Prostate gland (tissue), 2 donors: Measurements from ENCODE around the gene CLPTM1L. TPM values are rescaled to one million over a fixed set of nuclear protein-coding genes. Genes with fewer than 3 reads are reported as not detected.

Experiments used
- DNase-seq: peaks from one replicate; pipeline ENCODE4 v3.0.0-alpha.2; 2019; ENCODE audit warnings: low spot score
- H3K27ac ChIP-seq, 2 donors: fragments of 200-600 bp; sonication (generic); 2 replicates each; pipeline ENCODE4 v1.5.1; 2017 to 2019
- H3K27me3 ChIP-seq: fragments of 200-600 bp; sonication (generic); replicated peaks from 2 replicates; pipeline ENCODE4 v1.5.1; 2019; ENCODE audit not compliant: insufficient read depth
- H3K36me3 ChIP-seq, 2 donors: fragments of 200-600 bp; sonication (generic); 1 replicate in 1 of 2; 2 replicates in 1 of 2; pipeline versions ENCODE4 v1.5.1 to v1.8.1; 2017 to 2019
- H3K4me1 ChIP-seq: fragments of 200-600 bp; sonication (generic); replicated peaks from 2 replicates; pipeline ENCODE4 v1.5.1; 2019
- H3K4me3 ChIP-seq, 2 donors: fragments of 200-600 bp; sonication (generic); 2 replicates each; pipeline ENCODE4 v1.5.1; 2017 to 2019
- H3K9me3 ChIP-seq: fragments of 200-600 bp; sonication (generic); 2 replicates; pipeline ENCODE4 v1.5.1; 2017
- POLR2A ChIP-seq: fragments of 450-650 bp; IDR thresholded peaks from one replicate; pipeline ENCODE4 v1.6.1; 2016; ENCODE audit warnings: antibody characterized with exemption, mild to moderate bottlenecking
- POLR2AphosphoS5 ChIP-seq: sonication (generic); formaldehyde crosslinking; IDR thresholded peaks from one replicate; pipeline ENCODE4 v1.6.1; 2017; ENCODE audit warnings: antibody characterized with exemption
- WGBS: methylation state at CpG from one replicate; pipeline ENCODE4 v1.1.5; 2018; 5-methylcytosine and 5-hydroxymethylcytosine counted together
- intact Hi-C: fragments of 100-400 bp; cut with DNase I; formaldehyde crosslinking; loops from one replicate; pipeline ENCODE4 v1.14.2; 2022
- total RNA-seq, 2 donors: library from RNA; depleted of rRNA; stranded (reverse); fragments of >200 nt; gene quantifications; one replicate each; pipeline ENCODE4 v1.1.0, GENCODE V29; 2016
- TF ChIP-seq, protein P1 (sequence below), 4 experiments: fragments of 200-600 bp in 2 of 4; fragments of 450-650 bp in 2 of 4; sonication (generic) in 2 of 4; IDR thresholded peaks; 1 replicate in 3 of 4; 2 replicates in 1 of 4; pipeline ENCODE4 v1.5.1; 2016 to 2019; ENCODE audit warnings: antibody characterized with exemption in 4 of 4, mild to moderate bottlenecking in 2 of 4, moderate library complexity in 2 of 4

Gene CLPTM1L
- total RNA-seq, 2 donors from 2014 or later: 105 to 135 TPM

DNA sequence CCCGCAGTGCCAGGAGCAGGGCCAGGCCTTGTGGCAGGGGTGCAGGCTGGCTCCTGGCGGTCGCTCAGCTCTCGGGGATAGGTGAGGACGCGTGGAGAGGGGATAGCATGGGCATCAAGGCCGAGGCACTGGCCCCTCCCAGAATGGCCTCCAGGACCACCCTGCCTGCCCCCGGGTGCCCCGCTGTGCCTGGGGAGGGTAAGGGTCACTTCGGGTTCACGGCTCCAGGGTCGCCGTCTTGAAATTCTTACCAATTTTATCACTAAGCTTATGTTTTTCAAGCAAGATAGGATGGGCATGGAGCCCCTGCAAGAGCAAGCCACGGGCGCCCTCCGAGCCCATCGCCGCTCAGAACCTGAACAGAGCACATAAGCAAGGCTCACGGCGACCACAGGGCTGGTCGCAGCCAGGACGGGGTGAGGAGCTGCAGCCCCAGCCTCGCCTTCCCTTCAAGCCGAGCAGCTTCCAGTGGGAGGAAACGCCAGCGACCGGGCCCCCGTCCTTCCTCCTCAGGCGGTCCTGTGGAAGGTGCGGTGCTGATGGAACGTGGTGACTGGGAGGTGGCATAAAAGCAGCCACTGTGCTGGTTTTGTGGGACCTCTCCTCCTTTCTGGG is 14.2 kb upstream of the CLPTM1L start:
- WGBS: 85% methylated on average over 24 of the region's 31 CpGs
- no peak overlapping the region for H3K4me3 ChIP-seq
- no peak overlapping the region for H3K27ac ChIP-seq
- TF ChIP-seq, protein P1, sequence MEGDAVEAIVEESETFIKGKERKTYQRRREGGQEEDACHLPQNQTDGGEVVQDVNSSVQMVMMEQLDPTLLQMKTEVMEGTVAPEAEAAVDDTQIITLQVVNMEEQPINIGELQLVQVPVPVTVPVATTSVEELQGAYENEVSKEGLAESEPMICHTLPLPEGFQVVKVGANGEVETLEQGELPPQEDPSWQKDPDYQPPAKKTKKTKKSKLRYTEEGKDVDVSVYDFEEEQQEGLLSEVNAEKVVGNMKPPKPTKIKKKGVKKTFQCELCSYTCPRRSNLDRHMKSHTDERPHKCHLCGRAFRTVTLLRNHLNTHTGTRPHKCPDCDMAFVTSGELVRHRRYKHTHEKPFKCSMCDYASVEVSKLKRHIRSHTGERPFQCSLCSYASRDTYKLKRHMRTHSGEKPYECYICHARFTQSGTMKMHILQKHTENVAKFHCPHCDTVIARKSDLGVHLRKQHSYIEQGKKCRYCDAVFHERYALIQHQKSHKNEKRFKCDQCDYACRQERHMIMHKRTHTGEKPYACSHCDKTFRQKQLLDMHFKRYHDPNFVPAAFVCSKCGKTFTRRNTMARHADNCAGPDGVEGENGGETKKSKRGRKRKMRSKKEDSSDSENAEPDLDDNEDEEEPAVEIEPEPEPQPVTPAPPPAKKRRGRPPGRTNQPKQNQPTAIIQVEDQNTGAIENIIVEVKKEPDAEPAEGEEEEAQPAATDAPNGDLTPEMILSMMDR (IDR thresholded peaks at IDR 0.05): no peak
- no peak for TF ChIP-seq POLR2A
- no peak for TF ChIP-seq POLR2AphosphoS5
- no peaks in the 10 kb centered on the region for H3K4me1 ChIP-seq
- peaks cover 3% of the 10 kb centered on the region for H3K27me3 ChIP-seq
- no peak for DNase-seq
- H3K36me3 ChIP-seq: no peaks in the 10 kb centered on the region
- no peaks in the 10 kb centered on the region for H3K9me3 ChIP-seq
- intact Hi-C loops: no loop called here

DNA sequence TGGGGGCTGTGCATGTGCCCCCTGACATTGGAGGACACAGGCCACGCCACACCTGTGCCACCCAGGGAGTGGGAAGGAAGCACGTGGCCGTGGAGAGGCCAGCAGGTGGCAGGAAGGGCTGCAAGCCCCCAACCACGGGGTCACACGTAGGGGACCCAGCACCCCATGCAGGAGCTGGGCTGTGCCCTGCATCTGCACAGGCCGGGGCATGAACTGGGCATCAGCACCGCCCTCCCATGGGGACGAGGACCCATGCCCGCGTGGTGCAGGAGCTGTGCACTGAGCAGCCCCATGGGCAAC is 13.8 kb upstream of the CLPTM1L start:
- Histone ChIP-seq H3K27me3 (peaks cover 3% of the 10 kb centered on the region), H3K36me3 (no peaks in the 10 kb centered on the region), H3K9me3 (no peaks in the 10 kb centered on the region), H3K4me1 (no peaks in the 10 kb centered on the region), H3K4me3 (no peak overlapping the region), H3K27ac (no peak overlapping the region)
- TF ChIP-seq POLR2AphosphoS5: no peak
- TF ChIP-seq, protein P1 (IDR thresholded peaks at IDR 0.05): no peak
- TF ChIP-seq POLR2A: no peak
- DNase-seq: no peak
- intact Hi-C loops: no loop called here
- WGBS: 81% methylated on average over 10 of the region's 10 CpGs

DNA sequence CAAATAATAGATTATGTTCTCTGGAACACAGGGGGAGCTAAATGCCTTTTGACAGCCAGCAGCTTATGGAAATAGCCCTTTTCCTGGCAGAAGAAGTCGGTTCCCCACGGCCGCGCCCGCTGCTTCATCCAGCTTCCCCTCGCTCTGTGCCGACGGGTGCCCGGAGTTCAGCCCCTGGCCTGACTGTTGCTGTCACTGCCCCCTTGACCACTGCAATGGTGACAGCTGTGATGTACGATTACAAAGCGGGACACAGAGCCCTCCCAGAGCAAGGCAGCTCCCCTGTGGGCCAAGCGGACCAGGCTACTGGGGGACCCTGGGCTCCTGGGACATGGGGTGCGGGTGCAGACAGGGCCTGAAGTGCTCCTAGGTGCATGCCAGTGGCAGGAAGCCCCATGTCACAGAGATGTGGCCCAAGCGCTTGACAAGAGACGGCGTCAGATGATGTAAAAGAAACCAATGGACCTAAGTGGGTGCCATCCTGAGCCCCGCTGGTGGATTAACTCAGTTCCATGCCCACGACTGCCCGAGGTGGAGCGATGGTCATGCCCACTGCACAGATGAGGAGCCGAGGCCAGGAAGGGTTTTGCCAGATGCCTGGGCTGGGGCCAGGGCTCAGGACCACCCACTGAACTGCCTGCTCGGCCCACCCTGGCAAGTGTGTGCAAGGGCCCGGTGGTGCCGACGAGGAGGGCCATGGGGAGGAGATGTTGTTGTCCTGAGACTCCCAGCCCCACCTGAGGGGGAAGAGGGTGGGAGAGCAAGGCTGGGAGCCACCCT is 13.2 kb upstream of the CLPTM1L start:
- WGBS: 88% methylated on average over 25 of the region's 25 CpGs
- H3K4me3 ChIP-seq: no peak overlapping the region
- H3K27me3 ChIP-seq: peaks cover 3% of the 10 kb centered on the region
- H3K4me1 ChIP-seq: no peaks in the 10 kb centered on the region
- H3K9me3 ChIP-seq: no peaks in the 10 kb centered on the region
- DNase-seq: no peak
- H3K27ac ChIP-seq: no peak overlapping the region
- intact Hi-C loops: no loop called here
- TF ChIP-seq POLR2AphosphoS5 (no peak), POLR2A (no peak)
- TF ChIP-seq, protein P1 (IDR thresholded peaks at IDR 0.05): no peak
- H3K36me3 ChIP-seq: no peaks in the 10 kb centered on the region

DNA sequence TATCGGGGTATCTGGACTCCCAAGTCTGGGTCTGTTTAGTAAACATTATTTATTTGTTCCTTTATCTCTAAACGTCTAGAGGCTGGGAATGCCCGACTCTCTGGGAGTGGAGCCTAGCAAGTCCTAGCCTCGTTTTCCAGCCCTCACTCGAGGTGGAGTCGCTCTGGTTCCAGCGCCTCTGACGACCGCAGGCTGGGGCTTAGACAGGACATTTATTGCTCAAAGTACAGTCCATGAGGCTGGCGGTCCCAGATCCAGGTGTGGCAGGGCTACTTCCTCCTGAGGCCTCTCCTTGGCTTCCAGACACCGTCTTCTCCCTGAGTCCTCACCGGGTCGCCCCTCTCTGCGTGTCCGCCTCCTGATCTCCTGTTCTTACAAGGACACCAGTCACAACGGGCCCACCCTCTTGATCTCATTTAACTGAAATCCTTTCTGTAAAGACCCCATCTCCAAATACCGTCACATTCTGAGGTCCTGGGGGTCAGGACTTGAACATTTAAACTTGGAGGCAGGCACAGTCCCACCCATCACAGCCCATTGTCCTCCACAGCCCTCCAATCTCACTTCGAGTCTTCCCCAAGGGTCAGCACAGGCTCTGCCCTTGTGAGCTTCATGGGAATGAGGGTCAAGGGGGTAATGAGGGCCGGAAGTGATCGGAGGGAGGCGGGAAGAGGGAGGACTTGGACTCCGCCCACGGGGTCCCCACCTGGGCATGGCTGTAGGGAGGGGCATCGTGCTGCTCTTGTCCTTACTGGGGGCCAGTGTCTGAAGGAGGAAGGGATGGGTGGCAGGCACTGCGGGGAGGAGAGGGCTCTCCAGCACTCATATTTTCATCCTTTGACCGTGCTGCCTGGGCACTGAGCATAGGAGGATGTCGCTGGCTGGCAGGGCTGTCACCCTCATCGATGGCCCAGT is 12.2 kb upstream of the CLPTM1L start:
- Histone ChIP-seq H3K4me3 (no peak overlapping the region), H3K36me3 (no peaks in the 10 kb centered on the region), H3K27me3 (peaks cover 3% of the 10 kb centered on the region), H3K27ac (no peak overlapping the region), H3K9me3 (no peaks in the 10 kb centered on the region), H3K4me1 (no peaks in the 10 kb centered on the region)
- TF ChIP-seq POLR2A: no peak
- no peak for TF ChIP-seq POLR2AphosphoS5
- TF ChIP-seq, protein P1 (IDR thresholded peaks at IDR 0.05): no peak
- WGBS: 65% methylated on average over 28 of the region's 28 CpGs
- DNase-seq: no peak
- intact Hi-C loops: no loop called here
